ENCODE data around the gene CA10.

GRCh38 chr17:51815097-51815496 lies 343.4 kb downstream of the CA10 start:
- TF ChIP-seq POLR2AphosphoS5 (IDR thresholded peaks at IDR 0.05), result no peak
- no peak for TF ChIP-seq EP300 (IDR thresholded peaks at IDR 0.05)
- TF ChIP-seq CTCF (IDR thresholded peaks at IDR 0.05), result no peak
- TF ChIP-seq POLR2A (IDR thresholded peaks at IDR 0.05; ENCODE audit: low read depth), result no peak
